ENCODE data around the gene SPART.

The SPART gene

GRCh38 chr13:36258831-36259230, 87.4 kb downstream of the SPART start:
- no peak for DNase-seq (ENCODE audit: low spot score)
- FAIRE-seq: no peak
